ENCODE results near the gene NRCAM. TPM values are rescaled to one million over a fixed set of nuclear protein-coding genes. Genes with fewer than 3 reads are reported as not detected.
A peak's percentile ranks its signal among the peaks of the same experiment; 100 is the strongest.

NRCAM gene
- total RNA-seq, 4 donors from 2014 or later = 1.3 to 4.7 (median 2.2) TPM

DNA sequence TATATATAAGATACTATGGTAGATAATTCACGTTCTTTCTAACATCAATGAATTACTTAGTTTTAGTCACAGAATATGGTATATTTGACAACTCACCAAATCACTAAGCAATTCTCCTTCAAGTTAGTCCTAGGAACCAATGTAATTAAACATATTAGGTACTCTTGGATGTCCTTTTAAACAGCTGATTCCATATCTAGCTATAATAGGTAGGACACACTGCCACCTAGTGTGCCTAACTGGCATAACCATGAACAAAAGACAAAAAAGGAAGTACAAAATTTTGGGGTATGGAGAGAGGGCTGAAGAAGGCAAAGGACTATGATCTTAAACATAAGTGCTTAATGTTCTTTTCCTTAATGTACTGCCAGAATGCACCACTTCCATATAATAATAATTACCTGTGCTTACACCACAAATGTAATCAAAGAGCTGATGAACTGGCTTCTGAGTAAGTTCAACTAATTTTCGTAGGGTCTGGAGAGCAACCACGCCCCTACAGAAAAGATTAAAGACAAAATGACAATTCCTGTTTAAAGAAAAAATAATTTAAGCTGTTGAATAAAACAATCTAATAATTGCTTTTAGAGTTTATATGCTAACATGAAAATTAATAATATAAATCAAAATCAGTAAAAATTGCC, 41.0 kb upstream of the NRCAM start:
- no peak for ATAC-seq
- 73 to 83% methylated on average over 3 of the region's 3 CpGs for WGBS, 2 donors (ENCODE audit: low coverage in 1 of 2)
- no peak overlapping the region for H3K4me3 ChIP-seq
- no peak overlapping the region for H3K27ac ChIP-seq
- H3K9me3 ChIP-seq = no peaks in the 10 kb centered on the region
- H3K27me3 ChIP-seq = no peaks in the 10 kb centered on the region
- no peaks in the 10 kb centered on the region for H3K4me1 ChIP-seq
- TF ChIP-seq CTCF (IDR thresholded peaks at IDR 0.05) = peak; percentile 75 to 81 (median 76)
- no peak for TF ChIP-seq POLR2A (IDR thresholded peaks at IDR 0.05)
- peaks cover 0 to 54% of the 10 kb centered on the region in 2 donors for H3K36me3 ChIP-seq

- Histone ChIP-seq H3K9me3 (no peaks in the 10 kb centered on the region), H3K4me1 (peaks cover 0 to 6% (median 2%) of the 10 kb centered on the region in 3 donors), H3K27me3 (no peaks in the 10 kb centered on the region), H3K4me3 (no peak overlapping the region), H3K27ac (no peak overlapping the region), H3K36me3 (peaks cover 0 to 63% of the 10 kb centered on the region in 2 donors)
- no peak for TF ChIP-seq CTCF (IDR thresholded peaks at IDR 0.05)
- no peak for TF ChIP-seq POLR2A (IDR thresholded peaks at IDR 0.05)
- 86 to 100% methylated on average over 2 of the region's 4 CpGs for WGBS, 2 donors (ENCODE audit: low coverage in 1 of 2)
- no peak for ATAC-seq
These were observed 36.5 kb upstream of the NRCAM start for GRCh38 chr7:108492742-108493141.

GRCh38 chr7:108488768-108489538, 32.7 kb upstream of the NRCAM start:
- 47 to 74% methylated on average over 4 of the region's 4 CpGs for WGBS, 2 donors (ENCODE audit: low coverage in 1 of 2)
- Histone ChIP-seq H3K4me1 (peaks cover 0 to 6% (median 2%) of the 10 kb centered on the region in 3 donors), H3K4me3 (no peak overlapping the region), H3K27ac (no peak overlapping the region), H3K9me3 (no peaks in the 10 kb centered on the region), H3K27me3 (no peaks in the 10 kb centered on the region), H3K36me3 (peaks cover 0 to 63% of the 10 kb centered on the region in 2 donors)
- no peak for ATAC-seq
- TF ChIP-seq CTCF (IDR thresholded peaks at IDR 0.05) (no peak), POLR2AphosphoS5 (IDR thresholded peaks at IDR 0.05) (no peak), EP300 (IDR thresholded peaks at IDR 0.05) (no peak), POLR2A (IDR thresholded peaks at IDR 0.05) (no peak)

DNA sequence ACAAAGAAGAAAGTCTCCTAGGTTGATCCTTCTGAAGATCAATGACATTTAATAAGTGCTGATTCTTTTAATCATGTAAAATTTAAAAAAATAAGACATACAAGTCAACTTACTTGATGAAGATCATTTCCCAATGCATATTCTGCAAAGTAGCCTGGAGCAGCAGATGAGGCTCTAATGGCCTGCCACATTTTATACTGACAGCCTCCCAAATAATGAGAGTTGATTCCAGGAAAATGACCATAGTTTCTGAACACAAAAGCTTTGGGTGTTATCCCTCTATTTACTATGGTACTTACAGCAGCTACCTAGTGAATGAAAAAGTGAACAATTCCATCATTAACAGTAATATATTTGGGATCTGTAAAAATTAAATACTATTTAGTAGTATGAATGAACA, 31.4 kb upstream of the NRCAM start:
- ATAC-seq = no peak
- TF ChIP-seq CTCF (IDR thresholded peaks at IDR 0.05) (no peak), POLR2A (IDR thresholded peaks at IDR 0.05) (no peak), EP300 (IDR thresholded peaks at IDR 0.05) (no peak), POLR2AphosphoS5 (IDR thresholded peaks at IDR 0.05) (no peak)
- Histone ChIP-seq H3K27ac (no peak overlapping the region), H3K9me3 (no peaks in the 10 kb centered on the region), H3K4me3 (no peak overlapping the region), H3K36me3 (peaks cover 0 to 73% of the 10 kb centered on the region in 2 donors), H3K4me1 (peaks cover 0 to 6% (median 2%) of the 10 kb centered on the region in 3 donors), H3K27me3 (no peaks in the 10 kb centered on the region)

Data from gastroesophageal sphincter (tissue), 4 donors.